Erythroblast (primary cell): ENCODE measurements around the gene LYST.
"Not testable (repeated sequence)": the region's sequence is repeated elsewhere in the genome, so short reads cannot be mapped to it uniquely, and the experiment has no call there.

ENCODE experiments used
- DNase-seq, 2 experiments: peaks; one replicate each; lab custom pipeline; 2025; lab: John Stamatoyannopoulos, UW
- GATA1 ChIP-seq: IDR thresholded peaks from 2 replicates; pipeline ENCODE4 v1.6.1; 2011; ENCODE audit warnings: low read depth, mild to moderate bottlenecking, control low read depth, low read length, moderate library complexity
- POLR2A ChIP-seq: IDR thresholded peaks from 2 replicates; pipeline ENCODE4 v1.6.1; 2011; ENCODE audit warnings: mild to moderate bottlenecking, low read length

The LYST gene

GRCh38 chr1:235866205-235866912 lies at the start of gene LYST:
Gene LYST (minus strand): TSS chr1:235866906. CDS start chr1:235830417, 36,489 bp downstream.
- TF ChIP-seq POLR2A (no peak), GATA1 (no peak)
- peak; percentile 71 to 79 for DNase-seq

GRCh38 chr1:235915489-235915888 lies 48.8 kb upstream of the LYST start:
- not testable (repeated sequence) for DNase-seq

DNA sequence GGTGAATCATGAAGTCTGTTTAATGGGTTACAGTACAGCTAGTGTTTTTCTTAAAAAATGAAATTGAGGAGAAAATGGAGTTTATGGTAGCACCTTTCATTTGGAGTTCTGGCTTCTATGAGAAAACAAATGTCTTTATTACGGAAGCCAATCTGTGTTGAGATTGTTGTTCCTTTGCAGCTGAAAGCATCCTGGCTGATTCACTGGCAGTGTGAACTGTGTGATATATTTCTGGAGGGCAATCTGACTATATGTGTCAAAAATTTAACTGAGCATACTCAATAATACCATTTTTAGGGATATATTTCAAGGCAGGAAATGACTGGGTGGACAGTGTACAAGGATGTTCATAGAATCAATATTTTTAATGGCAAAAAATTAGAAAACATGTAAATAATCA lies 46.6 kb upstream of the LYST start:
- no peak for DNase-seq

DNA sequence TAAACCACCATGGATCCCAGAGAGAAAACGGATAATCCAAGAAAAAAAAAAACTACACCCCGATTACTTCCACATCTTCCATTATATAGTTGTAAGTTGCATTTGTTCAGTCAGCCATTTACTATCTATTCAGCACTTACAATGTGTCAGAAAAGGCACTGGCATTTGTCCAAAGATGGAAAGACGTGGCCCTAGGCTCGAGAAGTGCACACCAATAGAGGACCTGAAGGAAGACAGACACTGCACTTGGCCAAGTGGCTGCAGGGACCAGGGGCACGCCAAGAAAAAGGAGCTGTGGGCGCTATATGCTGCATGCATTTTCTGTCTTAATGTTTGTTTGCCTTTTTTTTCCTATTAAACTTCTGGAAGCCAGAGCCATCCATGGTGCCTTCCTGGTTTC lies 45.2 kb upstream of the LYST start:
- TF ChIP-seq GATA1 (no peak), POLR2A (no peak)
- DNase-seq = no peak

More for the DNA sequence above, 46.6 kb upstream of the LYST start:
- TF ChIP-seq POLR2A (no peak), GATA1 (no peak)

- TF ChIP-seq POLR2A (no peak), GATA1 (no peak)
- DNase-seq = no peak
These were observed 44.6 kb upstream of the LYST start for GRCh38 chr1:235911300-235911662.

DNA sequence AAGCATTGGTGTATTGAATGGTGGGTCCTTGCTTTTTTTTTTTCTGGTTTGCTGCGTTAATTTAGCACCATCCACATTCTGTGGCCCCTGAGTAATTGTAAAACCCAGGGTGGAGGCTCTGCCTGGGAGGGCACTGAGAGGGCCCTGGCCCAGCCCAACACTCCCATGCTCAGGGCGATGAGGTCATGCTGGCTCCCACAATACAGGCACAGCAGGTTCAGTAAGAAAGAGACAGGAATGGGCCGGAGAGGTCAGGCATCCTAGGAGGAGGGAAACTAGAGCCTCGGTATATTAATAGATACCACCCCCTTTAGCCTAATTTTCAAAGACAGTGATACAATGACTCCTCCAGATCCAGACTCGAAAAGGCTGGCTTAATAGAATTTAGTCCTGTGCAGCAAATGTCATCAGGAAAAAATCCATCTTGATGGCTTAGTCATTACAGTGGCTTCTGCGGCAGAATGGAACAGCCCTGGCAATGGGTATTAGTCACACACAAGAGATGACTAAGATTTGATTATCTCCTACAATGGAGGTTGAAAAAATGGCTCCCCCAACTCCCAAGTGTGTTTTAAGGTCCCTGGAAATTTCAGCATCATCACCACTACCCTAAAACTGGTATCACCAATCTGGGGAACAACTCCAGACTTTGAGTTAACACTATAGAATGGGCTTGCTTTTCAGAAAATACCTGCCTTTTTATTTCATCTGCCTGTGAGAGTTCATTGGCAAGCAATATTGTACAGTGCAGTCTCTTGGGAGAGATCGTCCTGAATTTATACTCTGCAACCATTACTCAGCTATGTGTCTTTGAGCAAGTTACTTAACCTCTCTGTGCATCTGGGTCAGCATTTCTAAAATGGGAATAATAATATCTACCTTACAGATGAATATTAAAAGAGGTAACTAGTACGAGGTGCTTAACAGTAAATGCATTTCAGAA lies 43.9 kb upstream of the LYST start:
- TF ChIP-seq POLR2A (no peak), GATA1 (no peak)
- DNase-seq = peak in 1 of 2 experiments; percentile 16

GRCh38 chr1:235908742-235909520 lies 42.2 kb upstream of the LYST start:
- no peak for DNase-seq
- TF ChIP-seq POLR2A = no peak
- TF ChIP-seq GATA1 = no peak

GRCh38 chr1:235907897-235908240 lies 41.2 kb upstream of the LYST start:
- no peak for TF ChIP-seq GATA1
- no peak for DNase-seq

GRCh38 chr1:235907187-235907896 lies 40.6 kb upstream of the LYST start:
- DNase-seq = no peak
- TF ChIP-seq POLR2A (no peak), GATA1 (no peak)

DNA sequence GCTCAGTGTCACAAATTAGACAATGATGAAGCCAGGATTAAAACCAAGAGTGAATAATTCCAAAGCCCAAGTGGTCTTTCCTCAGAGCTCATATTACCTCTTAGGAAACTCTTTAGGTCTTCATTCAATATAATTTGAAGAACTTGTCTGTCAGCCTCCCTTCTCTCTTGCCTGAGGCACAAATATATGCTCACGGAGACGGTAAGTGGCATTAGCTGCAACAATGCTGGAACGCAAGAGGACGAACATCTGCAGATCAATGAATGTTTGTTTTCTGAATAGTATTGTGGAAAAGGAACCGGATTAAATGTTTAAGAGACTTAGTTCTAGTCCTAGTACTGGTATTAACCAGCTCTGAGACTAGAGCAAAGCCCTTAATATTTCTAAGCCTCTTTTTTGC lies 39.7 kb upstream of the LYST start:
- DNase-seq = no peak
- no peak for TF ChIP-seq GATA1
- TF ChIP-seq POLR2A = no peak

- DNase-seq = not testable (repeated sequence)
These were observed 37.1 kb upstream of the LYST start for GRCh38 chr1:235903809-235904208.

- DNase-seq = peak in 1 of 2 experiments; percentile 21
- TF ChIP-seq GATA1 (no peak), POLR2A (no peak)
These were observed 36.2 kb upstream of the LYST start for GRCh38 chr1:235902677-235903542.
